Thymus (tissue), 11 donors: ENCODE results near the gene RNF34. TPM values are rescaled to one million over a fixed set of nuclear protein-coding genes. Genes with fewer than 3 reads are reported as not detected.
"Not testable (repeated sequence)": the region's sequence is repeated elsewhere in the genome, so short reads cannot be mapped to it uniquely, and the experiment has no call there.

ENCODE experiments used
- DNase-seq, 9 donors: peaks; one replicate each; pipeline ENCODE4 v3.0.0-alpha.2; 2013; ENCODE audit warnings: low spot score in 9 of 9, low read depth in 6 of 9, missing footprints in 1 of 9
- H3K27ac ChIP-seq, 2 donors: one replicate each; pipeline ENCODE4 v1.5.1; 2013; ENCODE audit warnings: control low read depth in 1 of 2, low read depth in 1 of 2, low read length in 1 of 2, mild to moderate bottlenecking in 1 of 2, moderate library complexity in 1 of 2
- H3K27me3 ChIP-seq, 2 donors: one replicate each; pipeline ENCODE4 v1.5.1; 2013; ENCODE audit warnings: low read length in 1 of 2; ENCODE audit not compliant: control insufficient read depth in 2 of 2, insufficient read depth in 1 of 2
- H3K36me3 ChIP-seq, 2 donors: one replicate each; pipeline ENCODE4 v1.5.1; 2013; ENCODE audit warnings: low read length in 1 of 2, mild to moderate bottlenecking in 1 of 2, moderate library complexity in 1 of 2; ENCODE audit not compliant: control insufficient read depth in 2 of 2, insufficient read depth in 2 of 2
- H3K4me1 ChIP-seq, 2 donors: one replicate each; pipeline ENCODE4 v1.5.1; 2013; ENCODE audit warnings: low read length in 2 of 2; ENCODE audit not compliant: control insufficient read depth in 2 of 2, insufficient read depth in 2 of 2
- H3K4me3 ChIP-seq, 2 donors: one replicate each; pipeline ENCODE4 v1.5.1; 2013; ENCODE audit warnings: low read length in 2 of 2, control low read depth in 1 of 2, mild to moderate bottlenecking in 1 of 2
- H3K9me3 ChIP-seq, 2 donors: one replicate each; pipeline ENCODE4 v1.5.1; 2013; ENCODE audit warnings: low read length in 1 of 2, mild to moderate bottlenecking in 1 of 2; ENCODE audit not compliant: control insufficient read depth in 2 of 2, insufficient read depth in 1 of 2
- WGBS: extraction: QIAGEN DNeasy Blood & Tissue Kit; methylation state at CpG from one replicate; pipeline ENCODE4 v1.1.7; 2013; 5-methylcytosine and 5-hydroxymethylcytosine counted together
- polyA plus RNA-seq: library from polyadenylated mRNA; stranded (reverse); fragments of 200-250 nt; gene quantifications from one replicate; pipeline ENCODE4 v1.2.3, GENCODE V29; 2013
- total RNA-seq: library from RNA; stranded (reverse); fragments of 120-200 nt; gene quantifications from one replicate; pipeline ENCODE4 v1.2.4, GENCODE V29; 2013
- donor health status: healthy.

Gene RNF34
- total and polyA plus RNA-seq, 2 donors, result 36.9 to 41.2 TPM

GRCh38 chr12:121379945-121380344, 20.0 kb upstream of the RNF34 start:
- peaks cover 0 to 7% of the 10 kb centered on the region in 2 donors for H3K9me3 ChIP-seq
- H3K27ac ChIP-seq, result no peak overlapping the region
- H3K36me3 ChIP-seq, result no peaks in the 10 kb centered on the region
- H3K4me3 ChIP-seq, result no peak overlapping the region
- H3K4me1 ChIP-seq, result no peaks in the 10 kb centered on the region
- no peaks in the 10 kb centered on the region for H3K27me3 ChIP-seq
- 97% methylated on average over 10 of the region's 10 CpGs for WGBS
- no peak for DNase-seq

- Histone ChIP-seq H3K27ac (no peak overlapping the region), H3K4me3 (no peak overlapping the region), H3K4me1 (no peaks in the 10 kb centered on the region), H3K9me3 (no peaks in the 10 kb centered on the region), H3K27me3 (no peaks in the 10 kb centered on the region), H3K36me3 (no peaks in the 10 kb centered on the region)
- no peak for DNase-seq
- 95% methylated on average over 9 of the region's 9 CpGs for WGBS
Measured at GRCh38 chr12:121383601-121384021, 16.3 kb upstream of the RNF34 start.

GRCh38 chr12:121384891-121385290, 15.0 kb upstream of the RNF34 start:
- 82% methylated on average over 6 of the region's 6 CpGs for WGBS
- DNase-seq, H3K36me3 ChIP-seq, H3K9me3 ChIP-seq, H3K27ac ChIP-seq, H3K27me3 ChIP-seq, H3K4me3 ChIP-seq, H3K4me1 ChIP-seq: not testable (repeated sequence)

- no peaks in the 10 kb centered on the region for H3K36me3 ChIP-seq
- no peaks in the 10 kb centered on the region for H3K4me1 ChIP-seq
- no peaks in the 10 kb centered on the region for H3K9me3 ChIP-seq
- 69% methylated on average over 5 of the region's 5 CpGs for WGBS
- no peaks in the 10 kb centered on the region for H3K27me3 ChIP-seq
- no peak overlapping the region for H3K27ac ChIP-seq
- no peak overlapping the region for H3K4me3 ChIP-seq
- no peak for DNase-seq
Measured at GRCh38 chr12:121388421-121388981, 11.4 kb upstream of the RNF34 start.

- DNase-seq, result no peak
- Histone ChIP-seq H3K4me3 (no peak overlapping the region), H3K36me3 (no peaks in the 10 kb centered on the region), H3K4me1 (no peaks in the 10 kb centered on the region), H3K9me3 (no peaks in the 10 kb centered on the region), H3K27me3 (no peaks in the 10 kb centered on the region), H3K27ac (no peak overlapping the region)
- 98% methylated on average over 2 of the region's 2 CpGs for WGBS
Measured at GRCh38 chr12:121390856-121391255, 9.1 kb upstream of the RNF34 start.

- no peak overlapping the region for H3K4me3 ChIP-seq
- DNase-seq, result peak in 2 of 9 donors; percentile 6 to 31
- no peaks in the 10 kb centered on the region for H3K9me3 ChIP-seq
- 63% methylated on average over 10 of the region's 10 CpGs for WGBS
- no peaks in the 10 kb centered on the region for H3K36me3 ChIP-seq
- H3K27me3 ChIP-seq, result no peaks in the 10 kb centered on the region
- no peaks in the 10 kb centered on the region for H3K4me1 ChIP-seq
- no peak overlapping the region for H3K27ac ChIP-seq
Measured at GRCh38 chr12:121391619-121392324, 8.1 kb upstream of the RNF34 start.

GRCh38 chr12:121392325-121392716, 7.6 kb upstream of the RNF34 start:
- Histone ChIP-seq H3K27ac (no peak overlapping the region), H3K4me1 (no peaks in the 10 kb centered on the region), H3K4me3 (no peak overlapping the region), H3K36me3 (no peaks in the 10 kb centered on the region), H3K9me3 (no peaks in the 10 kb centered on the region), H3K27me3 (no peaks in the 10 kb centered on the region)
- no peak for DNase-seq
- 98% methylated on average over 3 of the region's 3 CpGs for WGBS

- WGBS, result 96% methylated on average over 14 of the region's 14 CpGs
- no peaks in the 10 kb centered on the region for H3K27me3 ChIP-seq
- no peak overlapping the region for H3K4me3 ChIP-seq
- DNase-seq, result no peak
- H3K4me1 ChIP-seq, result peaks cover 10 to 12% of the 10 kb centered on the region in 2 donors
- H3K27ac ChIP-seq, result no peak overlapping the region
- H3K36me3 ChIP-seq, result no peaks in the 10 kb centered on the region
- H3K9me3 ChIP-seq, result no peaks in the 10 kb centered on the region
Measured at GRCh38 chr12:121397521-121397920, 2.4 kb upstream of the RNF34 start.

GRCh38 chr12:121398355-121398754, 1.6 kb upstream of the RNF34 start:
- WGBS, result 98% methylated on average over 5 of the region's 5 CpGs
- H3K4me3 ChIP-seq, result no peak overlapping the region
- no peaks in the 10 kb centered on the region for H3K9me3 ChIP-seq
- DNase-seq, result no peak
- peaks cover 10 to 12% of the 10 kb centered on the region in 2 donors for H3K4me1 ChIP-seq
- no peak overlapping the region for H3K27ac ChIP-seq
- no peaks in the 10 kb centered on the region for H3K27me3 ChIP-seq
- peaks cover 0 to 1% of the 10 kb centered on the region in 2 donors for H3K36me3 ChIP-seq
